Left renal pelvis (tissue), 4 donors: ENCODE data around the gene KREMEN2. TPM values are rescaled to one million over a fixed set of nuclear protein-coding genes. Genes with fewer than 3 reads are reported as not detected.

ENCODE experiments used
- DNase-seq, 4 donors: peaks; one replicate each; pipeline ENCODE4 v3.0.0-alpha.2; 2013; ENCODE audit warnings: low read depth in 4 of 4, low spot score in 3 of 4
- polyA plus RNA-seq, 4 donors: library from polyadenylated mRNA; unstranded; fragments of 120-200 nt; gene quantifications; one replicate each; pipeline ENCODE4 v1.2.1, GENCODE V29; 2013; ENCODE audit not compliant: insufficient read length in 4 of 4

The KREMEN2 gene
- polyA plus RNA-seq, 4 donors, result 1.4 to 2.2 (median 1.4) TPM; not detected in 1

- no peak for DNase-seq
Observed at GRCh38 chr16:3000540-3000939, 36.5 kb downstream of the KREMEN2 start.

- no peak for DNase-seq
Observed at GRCh38 chr16:3001316-3001715, 37.2 kb downstream of the KREMEN2 start.

DNA sequence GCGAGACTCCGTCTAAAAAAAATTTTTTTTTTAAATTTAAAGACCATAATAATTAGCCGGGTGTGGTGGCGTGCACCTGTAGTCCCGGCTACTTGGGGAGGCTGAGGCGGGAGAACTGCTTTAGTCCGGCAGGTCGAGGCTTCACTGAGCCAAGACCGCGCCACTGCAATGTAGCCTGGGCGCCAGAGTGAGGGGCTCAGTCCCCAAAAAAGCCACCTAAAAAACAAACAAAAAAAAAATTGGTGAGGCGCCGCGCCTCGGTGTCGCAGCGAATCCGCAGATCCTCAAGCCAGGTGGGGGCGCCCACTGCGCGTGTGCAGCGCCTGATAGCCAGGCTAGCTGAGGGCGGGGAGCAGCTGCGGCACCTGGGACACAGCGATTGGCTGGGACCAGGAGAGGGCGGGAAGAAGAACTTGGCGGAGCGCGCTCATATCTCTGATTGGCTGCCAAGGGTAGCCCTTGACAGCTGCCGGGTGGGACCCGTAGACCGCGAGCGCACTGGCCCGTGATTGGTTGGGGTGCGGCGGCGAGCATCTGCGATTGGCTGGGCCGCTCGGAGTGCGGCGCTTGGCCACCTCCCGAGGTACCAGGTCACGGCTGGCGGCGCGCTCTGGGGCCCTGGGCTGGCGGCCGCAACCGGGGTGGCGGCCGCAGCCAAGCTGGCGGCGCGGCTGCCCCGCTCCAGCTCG, 39.7 kb downstream of the KREMEN2 start:
- peak in 3 of 4 donors; percentile 91 to 96 (median 91) for DNase-seq

DNA sequence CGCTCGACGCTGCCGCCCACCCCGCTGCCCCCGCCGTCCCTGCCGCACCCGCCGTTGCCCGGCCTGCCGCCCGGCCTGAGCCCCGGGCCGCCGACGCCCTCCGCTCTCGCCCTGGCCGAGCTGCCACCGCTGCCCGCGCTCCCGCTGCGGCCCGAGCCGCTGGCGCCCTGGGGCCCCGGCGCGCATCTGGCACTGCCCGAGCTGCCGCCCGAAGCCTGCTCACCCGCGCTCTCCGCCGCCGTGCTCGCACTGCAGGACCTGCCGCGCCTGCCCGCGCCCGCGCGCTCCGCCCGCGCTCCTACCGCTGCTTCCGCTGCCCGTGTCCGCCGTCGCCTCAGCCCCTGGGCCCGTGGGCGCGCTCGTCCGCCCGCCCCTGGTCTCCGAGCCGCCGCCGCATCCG, 40.2 kb downstream of the KREMEN2 start:
- no peak for DNase-seq

- DNase-seq, result no peak
Observed at GRCh38 chr16:3004781-3005284, 40.8 kb downstream of the KREMEN2 start.

GRCh38 chr16:3007059-3007956, 43.2 kb downstream of the KREMEN2 start:
- no peak for DNase-seq

DNA sequence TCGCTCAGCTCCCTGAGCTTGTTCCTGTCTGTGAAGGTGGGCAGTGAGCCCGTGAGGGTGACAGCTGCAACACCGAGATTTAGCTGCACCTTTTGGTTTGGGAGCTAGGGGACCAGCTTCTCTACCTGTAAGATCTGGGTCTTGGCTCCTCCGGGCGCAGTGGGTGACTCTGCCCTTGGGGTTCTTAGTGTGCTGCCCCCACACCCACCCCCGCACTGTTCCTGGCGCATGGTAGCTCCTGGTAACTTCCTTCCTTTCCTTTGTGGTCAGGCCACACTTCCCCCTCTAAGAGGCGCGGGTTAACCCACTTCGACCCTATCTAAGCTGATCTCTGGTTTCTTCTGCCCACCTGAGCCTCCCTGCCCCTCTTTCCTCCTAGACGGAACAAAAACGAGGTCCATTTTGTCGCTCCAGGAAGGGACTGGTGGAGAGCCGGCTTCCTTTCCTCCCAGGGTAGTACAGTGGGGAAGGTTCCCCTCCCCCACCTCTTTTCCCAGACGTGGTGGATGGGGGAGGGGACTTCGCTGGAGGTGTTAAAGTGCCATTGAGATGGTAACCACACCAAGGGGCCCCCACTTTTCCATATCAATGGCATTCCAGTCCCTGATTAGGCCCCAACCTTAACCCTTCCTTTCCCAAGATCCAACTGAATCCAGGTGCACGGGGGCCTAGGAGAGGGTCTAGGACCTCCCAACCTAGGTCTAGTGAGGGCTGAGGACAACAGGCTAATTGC, 44.0 kb downstream of the KREMEN2 start:
- no peak for DNase-seq

- no peak for DNase-seq
Observed at GRCh38 chr16:3008690-3009037, 44.6 kb downstream of the KREMEN2 start.

DNA sequence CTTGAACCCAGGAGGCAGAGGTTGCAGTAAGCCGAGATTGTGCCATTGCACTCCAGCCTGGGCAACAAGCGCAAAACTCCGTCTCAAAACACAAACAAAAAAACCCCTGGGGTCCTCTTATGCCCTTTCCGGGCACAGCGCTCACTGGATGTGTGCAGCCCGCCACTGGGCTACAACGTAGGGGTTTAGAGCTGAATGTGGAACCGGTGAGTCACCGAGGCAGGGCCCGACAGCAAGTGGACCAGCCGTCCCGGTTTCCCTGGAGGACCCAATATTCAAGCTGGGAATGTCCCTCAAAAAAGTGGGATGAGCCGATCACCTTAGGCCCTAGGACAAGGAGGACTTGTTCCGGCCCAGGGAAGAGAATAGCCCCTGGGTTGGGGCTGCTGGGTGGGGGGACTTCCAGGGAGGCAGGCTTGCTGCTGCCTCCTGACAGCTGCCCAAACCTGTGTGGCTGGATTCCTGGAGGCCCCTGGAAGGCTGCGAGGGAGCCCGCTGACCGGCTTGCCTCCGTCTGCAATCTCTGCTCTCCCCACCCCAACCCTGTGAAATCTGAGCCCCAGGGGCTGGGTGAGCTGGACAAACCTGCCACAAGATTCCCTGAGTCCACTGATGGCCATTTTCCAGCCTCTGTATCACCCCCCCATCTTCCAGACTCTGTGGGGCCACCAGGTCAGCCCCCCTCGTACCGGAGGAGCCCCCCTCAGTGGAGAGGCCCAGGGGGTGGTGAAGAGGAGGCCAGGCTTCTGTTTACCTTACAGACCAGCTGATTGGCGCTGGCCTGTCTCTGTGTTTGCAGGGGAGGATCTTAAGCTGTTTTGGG, 45.7 kb downstream of the KREMEN2 start:
- peak in 1 of 4 donors; percentile 74 for DNase-seq

DNA sequence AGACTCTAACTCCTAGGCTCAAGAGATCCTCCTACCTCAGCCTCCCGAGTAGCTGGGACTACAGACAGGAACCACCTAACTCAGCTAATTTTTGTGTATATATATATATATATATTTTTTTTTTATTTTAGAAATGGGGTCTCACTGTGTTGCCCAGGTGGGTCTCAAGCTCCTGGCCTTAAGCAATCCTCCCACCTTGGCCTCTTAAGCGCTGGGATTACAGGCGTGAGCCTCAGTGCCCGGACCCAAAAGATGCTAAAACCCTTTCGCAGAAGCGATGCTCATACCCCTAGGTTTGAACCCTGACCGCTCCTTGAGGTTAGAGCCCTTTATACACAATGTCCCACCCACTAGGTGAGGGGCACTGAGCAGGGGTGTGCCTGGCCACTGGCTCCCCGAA, 46.4 kb downstream of the KREMEN2 start:
- no peak for DNase-seq

DNA sequence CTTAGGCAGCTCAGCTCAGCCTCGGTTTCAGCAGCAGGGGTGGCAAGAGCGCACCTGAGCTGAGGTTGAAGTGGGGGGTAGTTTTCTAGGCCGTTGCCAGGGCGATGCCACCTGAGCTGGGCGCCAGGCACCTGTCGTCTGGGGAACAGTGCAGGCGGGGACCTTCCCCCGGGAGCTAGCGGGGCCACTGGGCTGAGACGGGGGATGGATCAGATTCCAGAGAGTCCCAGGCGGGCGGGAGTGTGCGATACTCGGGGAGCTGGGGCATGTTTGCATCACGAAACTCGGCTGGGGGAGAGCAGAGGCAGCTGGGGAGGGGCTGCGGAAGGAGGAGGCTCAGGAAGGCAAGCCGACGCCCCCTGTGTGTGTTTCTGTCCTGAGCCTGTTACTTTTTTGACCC, 48.2 kb downstream of the KREMEN2 start:
- peak in 1 of 4 donors; percentile 67 for DNase-seq

GRCh38 chr16:3012828-3013420, 48.8 kb downstream of the KREMEN2 start, which contains the start of gene CLDN9:
CLDN9 (plus strand) TSS chr16:3012923; CDS start chr16:3013363, 440 bp downstream.
- DNase-seq, result no peak

GRCh38 chr16:3013491-3013951, 49.4 kb downstream of the KREMEN2 start:
- DNase-seq, result no peak

DNA sequence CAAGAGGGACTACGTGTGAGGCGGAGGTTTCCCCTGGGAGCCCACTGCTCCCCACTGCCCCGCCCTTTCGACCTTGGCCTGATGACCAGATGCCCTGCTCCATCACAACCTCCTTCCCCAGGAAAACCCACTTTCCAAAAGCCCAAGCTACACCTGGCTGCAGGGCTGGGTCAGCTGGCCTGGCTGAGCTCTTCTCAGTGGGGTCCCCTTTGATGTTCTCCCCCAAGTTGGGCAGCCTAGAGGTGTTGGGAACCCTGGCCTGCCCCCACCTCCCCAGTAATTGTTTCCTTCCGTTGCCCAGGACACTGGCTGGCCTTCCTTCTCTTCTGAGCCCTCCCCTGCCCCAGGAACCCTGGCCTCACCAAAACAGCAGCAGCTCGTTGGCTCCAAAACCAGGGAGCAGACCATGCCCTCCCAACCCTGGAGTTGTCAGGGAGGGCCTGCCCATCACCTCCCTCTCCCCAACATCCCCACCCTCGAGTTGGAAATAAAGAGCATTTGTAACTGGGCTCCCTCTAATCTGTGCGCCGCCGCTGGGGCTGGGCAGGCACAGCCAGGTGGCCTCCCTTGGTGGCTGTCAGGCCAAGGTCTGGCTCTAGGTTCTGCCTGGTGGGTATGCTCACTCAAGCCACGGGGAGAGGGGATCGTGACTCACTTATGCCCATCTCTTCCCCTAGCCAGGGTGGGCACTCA, 50.1 kb downstream of the KREMEN2 start:
- no peak for DNase-seq

DNA sequence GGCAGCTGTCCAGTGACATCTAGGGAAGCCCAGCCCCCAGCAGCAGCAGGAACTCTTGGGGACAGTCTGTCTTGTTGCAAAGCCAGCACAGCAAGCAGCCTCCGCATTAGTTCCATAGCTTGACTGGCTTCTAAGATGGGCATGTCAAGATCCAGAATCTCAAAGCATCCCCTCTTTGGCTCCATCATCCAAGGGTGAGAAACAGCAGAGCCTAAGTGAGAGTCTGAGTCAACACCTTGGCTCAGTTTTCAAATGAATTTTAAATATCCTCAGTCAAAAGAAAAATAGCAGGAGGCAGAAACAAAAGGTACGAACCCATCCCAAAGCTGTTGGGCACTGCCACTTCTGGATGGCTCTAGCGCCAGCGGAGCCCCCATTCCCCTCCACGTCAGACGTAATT, 50.9 kb downstream of the KREMEN2 start:
- DNase-seq, result no peak

DNA sequence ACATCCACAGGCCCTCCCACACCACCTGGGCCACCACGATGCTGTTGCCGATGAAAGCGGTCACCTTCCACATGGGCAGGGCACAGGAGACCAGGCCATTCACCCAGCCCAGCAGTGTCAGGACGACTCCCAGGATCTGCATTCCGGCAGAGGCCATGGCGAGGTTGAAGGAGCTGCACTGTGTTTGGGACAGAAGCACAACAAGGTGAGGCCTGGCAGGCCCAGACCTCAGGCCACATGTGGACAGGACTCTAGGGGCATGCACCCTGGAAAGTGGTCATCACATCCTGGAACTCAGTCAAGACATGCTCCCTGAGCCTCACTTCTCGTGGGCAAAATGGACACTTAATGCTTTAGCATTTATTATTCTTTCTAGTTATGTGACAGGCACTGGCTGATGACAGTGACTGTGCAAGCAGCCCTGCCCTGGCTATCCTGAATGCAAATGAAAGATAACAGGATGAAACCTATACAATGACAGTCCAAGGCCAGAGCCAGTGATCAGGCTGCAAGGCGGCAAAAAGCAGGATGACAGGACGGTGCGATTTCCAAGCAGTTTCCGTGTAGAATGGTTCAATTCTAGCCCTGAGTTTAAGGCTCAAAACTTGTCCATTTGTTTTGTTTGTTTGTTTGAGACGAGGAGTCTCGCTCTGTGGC, 51.9 kb downstream of the KREMEN2 start:
- no peak for DNase-seq

- DNase-seq, result no peak
Observed at GRCh38 chr16:3017344-3017743, 53.3 kb downstream of the KREMEN2 start.
